KOPT-K1 (cell line): ENCODE measurements around the gene CABLES1.

Source experiments
- H3K27ac ChIP-seq: fragments of 200-600 bp; sonication (generic); 2 replicates; pipeline ENCODE4 v1.5.1; 2016; ENCODE audit warnings: antibody characterized with exemption, mild to moderate bottlenecking, low read depth, low read length; ENCODE audit not compliant: poor library complexity, severe bottlenecking
- H3K36me3 ChIP-seq: fragments of 200-600 bp; sonication (generic); 2 replicates; pipeline ENCODE4 v1.5.1; 2017; ENCODE audit warnings: antibody characterized with exemption, mild to moderate bottlenecking, low read length, moderate library complexity; ENCODE audit not compliant: insufficient read depth
- H3K9me3 ChIP-seq: fragments of 200-600 bp; sonication (generic); 2 replicates; pipeline ENCODE4 v1.5.1; 2017; ENCODE audit warnings: antibody characterized with exemption, low read length, mild to moderate bottlenecking; ENCODE audit not compliant: insufficient read depth, poor library complexity, severe bottlenecking

The CABLES1 gene

DNA sequence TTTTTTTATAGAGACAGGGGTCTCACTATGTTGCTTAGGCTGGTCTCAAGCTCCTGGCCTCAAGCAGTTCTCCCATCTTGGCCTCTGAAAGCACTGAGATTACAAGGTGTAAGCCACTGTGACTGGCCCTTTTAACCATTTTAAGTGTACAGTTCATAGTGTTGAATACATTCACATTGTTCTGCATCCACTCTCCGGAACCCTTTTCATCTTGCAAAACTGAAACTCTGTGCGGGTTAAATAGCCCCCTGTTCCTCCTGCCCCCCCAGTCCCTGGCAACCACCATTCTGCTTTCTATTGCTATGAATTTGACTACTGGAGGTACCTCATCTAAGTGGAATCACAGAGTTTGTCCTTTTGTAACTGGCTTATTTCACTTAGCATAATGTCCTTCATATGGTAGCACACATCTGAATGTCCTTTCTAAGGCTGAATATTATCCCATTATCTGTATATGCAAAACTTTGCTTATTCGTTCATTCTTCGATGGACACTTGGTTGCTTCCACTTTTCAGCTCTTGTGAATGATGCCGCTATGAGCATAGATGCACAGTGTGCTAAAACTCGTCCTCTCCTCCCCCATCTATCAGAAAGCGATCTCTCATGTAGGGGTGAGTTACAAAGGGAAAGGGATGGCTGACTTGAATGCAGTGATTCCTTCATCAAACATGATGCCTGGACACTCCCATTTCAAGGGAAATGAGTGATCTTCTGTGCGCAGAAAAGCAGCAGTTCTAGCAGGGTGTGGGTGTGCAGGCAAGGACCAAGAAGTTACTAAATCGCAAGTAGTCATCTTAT is 30.2 kb downstream of the CABLES1 start:
- no peaks in the 10 kb centered on the region for H3K36me3 ChIP-seq
- no peaks in the 10 kb centered on the region for H3K9me3 ChIP-seq
- no peak overlapping the region for H3K27ac ChIP-seq

DNA sequence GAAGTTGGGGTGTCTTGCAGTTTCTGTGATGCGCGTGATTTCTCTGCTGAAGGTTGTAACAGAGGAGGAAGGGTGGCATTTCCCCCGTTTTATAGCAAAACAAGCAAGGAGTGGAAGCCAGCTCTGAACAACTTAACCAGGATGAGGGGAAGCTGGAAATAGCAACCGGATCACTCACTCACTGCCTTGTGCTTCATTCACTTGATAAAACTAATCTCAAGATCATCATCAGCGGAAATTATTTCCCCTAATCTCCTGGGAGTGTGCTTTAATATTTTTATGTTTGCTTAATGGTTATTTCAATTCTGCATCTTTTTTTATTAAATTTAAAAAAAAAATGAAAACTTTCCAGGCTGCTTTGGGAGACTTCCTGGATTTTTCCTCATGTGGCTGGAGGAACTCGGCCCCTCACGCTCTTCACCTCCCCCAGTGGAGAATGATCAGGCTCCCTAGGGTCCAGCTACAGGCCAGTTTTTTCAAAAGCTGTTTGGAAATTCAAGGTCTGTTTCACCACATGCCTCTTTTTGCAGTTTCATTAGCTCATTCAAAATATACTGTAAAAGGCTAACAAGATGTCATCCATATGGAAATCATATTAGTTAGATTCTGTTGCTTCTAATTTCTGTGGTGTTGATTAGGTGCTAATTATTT is 31.7 kb downstream of the CABLES1 start:
- no peaks in the 10 kb centered on the region for H3K9me3 ChIP-seq
- no peak overlapping the region for H3K27ac ChIP-seq

DNA sequence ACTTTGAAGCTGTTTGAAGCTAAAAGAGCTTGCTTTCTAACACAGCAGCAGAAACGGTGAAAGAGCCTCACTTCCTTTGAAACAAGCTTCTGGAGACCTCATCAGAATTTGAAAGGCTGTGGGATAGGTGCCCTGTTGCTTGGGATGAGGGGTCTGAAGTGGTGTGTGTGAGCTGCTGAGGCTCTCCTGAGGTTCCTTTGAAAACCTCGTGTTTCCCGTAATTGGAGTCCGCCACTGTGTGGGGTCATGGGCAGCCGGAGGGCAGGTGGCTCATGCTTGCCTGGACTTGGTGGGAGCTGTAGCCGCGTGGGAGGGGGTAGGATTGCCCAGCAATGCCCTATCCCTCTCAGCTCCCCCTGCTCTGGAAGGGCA is 34.4 kb downstream of the CABLES1 start:
- Histone ChIP-seq H3K27ac (no peak overlapping the region), H3K9me3 (no peaks in the 10 kb centered on the region), H3K36me3 (no peaks in the 10 kb centered on the region)

More for the DNA sequence above, 31.7 kb downstream of the CABLES1 start:
- no peaks in the 10 kb centered on the region for H3K36me3 ChIP-seq

DNA sequence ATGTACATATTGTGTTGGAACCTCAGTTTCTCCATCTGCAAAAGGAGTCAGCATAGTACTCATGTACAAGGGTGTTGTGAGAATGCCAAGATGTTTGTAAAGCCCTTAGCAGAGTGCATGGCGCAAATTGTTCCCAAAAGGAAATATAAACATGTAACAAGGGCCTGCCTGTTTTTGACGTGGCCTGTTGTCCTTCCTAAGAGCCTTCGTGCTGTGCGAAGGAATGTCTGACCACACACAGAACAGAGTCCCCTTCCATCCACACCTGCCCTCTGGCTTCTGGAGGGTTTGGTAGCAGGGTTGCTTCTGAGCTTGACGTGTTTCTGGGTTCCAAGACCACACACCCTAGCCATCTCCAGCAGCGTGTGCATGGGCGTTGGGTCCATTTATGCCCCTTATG is 34.9 kb downstream of the CABLES1 start:
- H3K9me3 ChIP-seq = no peaks in the 10 kb centered on the region
- no peaks in the 10 kb centered on the region for H3K36me3 ChIP-seq
- no peak overlapping the region for H3K27ac ChIP-seq

DNA sequence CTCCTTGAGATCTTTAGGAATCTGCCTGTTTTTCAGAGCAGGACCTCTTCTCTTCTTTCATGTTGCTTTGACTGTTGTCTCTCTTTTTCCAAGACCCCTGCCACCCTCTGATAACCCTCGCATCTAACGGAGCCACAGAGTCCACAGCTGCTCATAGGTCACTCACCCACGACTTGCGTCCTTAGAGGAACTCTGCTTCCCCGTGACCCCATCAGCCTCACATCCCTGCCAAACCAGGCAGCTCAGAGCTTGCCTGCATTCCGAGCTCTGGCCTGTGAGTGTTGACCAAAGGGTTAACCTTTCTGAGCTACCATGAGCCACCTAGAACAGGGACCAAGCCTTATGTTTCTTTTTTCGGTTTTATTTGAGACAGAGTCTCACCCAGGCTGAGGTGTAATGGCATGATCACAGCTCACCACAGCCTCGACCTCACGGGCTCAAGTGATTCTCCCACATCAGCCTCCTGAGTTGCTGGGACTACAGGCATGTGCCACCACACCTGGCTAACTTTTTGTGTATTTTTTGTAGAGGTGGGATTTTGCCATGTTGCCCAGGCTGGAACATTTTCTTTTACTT is 36.4 kb downstream of the CABLES1 start:
- Histone ChIP-seq H3K36me3 (no peaks in the 10 kb centered on the region), H3K27ac (no peak overlapping the region)

DNA sequence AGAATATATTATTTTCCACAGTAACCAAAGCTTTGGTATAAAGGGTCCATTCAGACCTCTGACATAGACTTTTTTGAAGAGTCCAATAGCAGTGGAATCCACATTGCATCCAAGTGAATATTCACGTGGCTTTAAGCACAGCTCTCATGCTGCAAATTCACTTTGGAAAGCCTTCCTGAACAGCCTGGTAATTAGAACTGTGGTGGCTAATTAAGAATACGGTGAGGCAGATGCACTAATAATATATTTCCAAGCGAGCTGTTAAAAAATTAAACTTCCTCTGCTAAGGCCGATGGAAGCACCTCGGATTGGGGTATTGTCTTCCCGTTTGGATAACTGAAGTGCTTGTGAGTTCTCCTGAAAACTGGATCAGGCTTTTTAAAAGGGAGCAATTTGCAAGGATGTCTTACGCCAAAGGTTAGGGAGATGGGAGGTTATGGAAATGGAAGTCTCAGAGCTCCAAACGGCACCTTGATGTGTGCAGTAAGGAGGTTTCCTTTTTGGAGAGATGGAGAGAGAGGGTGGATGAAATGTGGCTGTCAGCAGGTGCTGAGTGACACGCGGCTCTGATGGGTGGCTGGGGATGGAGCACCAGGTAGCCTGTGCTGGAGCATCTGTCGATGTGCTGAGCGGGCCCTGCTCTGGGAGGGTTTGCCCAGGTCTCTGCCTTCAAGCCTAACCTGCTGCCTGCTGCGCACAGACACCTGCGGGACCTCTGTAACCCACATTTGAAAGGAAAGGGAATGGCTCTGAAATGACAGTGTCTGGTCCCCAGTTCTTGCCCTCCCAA is 37.5 kb downstream of the CABLES1 start:
- H3K27ac ChIP-seq = no peak overlapping the region
- H3K9me3 ChIP-seq = no peaks in the 10 kb centered on the region
- no peaks in the 10 kb centered on the region for H3K36me3 ChIP-seq

More for the DNA sequence above, 36.4 kb downstream of the CABLES1 start:
- H3K9me3 ChIP-seq = no peaks in the 10 kb centered on the region

DNA sequence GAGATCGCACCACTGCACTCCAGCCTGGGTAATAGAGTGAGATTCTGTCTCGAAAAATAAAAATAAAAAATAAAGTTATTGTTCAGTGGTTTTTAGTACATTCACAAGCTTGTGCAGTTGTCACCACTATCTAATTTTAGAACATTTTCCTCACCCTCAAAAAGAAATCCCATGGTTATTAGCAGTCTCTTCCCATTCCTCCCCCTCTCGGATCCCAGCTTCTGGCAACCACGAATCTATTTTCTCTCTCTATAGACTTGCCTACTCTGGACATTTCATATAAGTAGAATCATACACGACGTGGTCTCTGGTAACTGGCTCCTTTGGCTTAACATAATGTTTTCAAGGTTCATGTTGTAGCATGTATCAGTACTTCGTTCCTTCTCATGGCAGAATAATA is 38.6 kb downstream of the CABLES1 start:
- H3K9me3 ChIP-seq = no peaks in the 10 kb centered on the region
- H3K27ac ChIP-seq = no peak overlapping the region

DNA sequence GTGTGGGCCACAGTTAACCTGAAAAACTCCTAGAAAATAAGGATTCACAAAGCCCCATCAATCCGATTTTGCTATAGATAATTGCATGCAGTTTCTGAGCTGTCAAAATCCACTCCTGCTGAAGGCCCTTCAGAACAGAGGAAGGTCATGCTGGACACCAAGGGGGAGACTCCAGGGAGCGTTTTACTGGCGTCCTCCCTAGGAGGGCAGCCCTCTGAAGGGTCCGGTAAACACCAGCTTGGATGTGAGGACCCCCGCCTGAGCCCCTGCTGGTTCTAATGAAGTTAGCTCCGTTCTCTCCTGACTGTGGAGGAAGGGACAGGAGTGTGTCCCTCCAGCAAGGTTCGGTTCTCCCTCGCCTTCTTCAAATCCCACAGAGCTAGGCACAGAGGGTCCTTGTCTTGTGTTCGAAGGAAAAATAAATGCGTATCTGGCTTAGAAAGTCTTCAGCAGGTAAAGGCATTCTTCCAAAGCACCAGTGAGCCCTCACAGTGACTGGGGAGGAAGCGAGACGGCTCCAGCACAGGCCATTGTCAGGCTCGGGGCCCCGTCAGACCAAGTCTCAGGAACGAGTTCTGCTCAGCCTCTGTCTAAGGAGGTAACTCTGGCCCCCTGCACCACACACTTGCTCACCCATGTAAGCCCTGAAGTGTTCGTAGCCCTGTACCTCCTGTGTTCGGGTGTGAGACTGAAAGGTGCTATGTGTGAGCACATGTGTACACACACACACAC is 41.6 kb downstream of the CABLES1 start:
- no peak overlapping the region for H3K27ac ChIP-seq
- H3K9me3 ChIP-seq = no peaks in the 10 kb centered on the region
- H3K36me3 ChIP-seq = no peaks in the 10 kb centered on the region

More for the DNA sequence above, 38.6 kb downstream of the CABLES1 start:
- no peaks in the 10 kb centered on the region for H3K36me3 ChIP-seq

DNA sequence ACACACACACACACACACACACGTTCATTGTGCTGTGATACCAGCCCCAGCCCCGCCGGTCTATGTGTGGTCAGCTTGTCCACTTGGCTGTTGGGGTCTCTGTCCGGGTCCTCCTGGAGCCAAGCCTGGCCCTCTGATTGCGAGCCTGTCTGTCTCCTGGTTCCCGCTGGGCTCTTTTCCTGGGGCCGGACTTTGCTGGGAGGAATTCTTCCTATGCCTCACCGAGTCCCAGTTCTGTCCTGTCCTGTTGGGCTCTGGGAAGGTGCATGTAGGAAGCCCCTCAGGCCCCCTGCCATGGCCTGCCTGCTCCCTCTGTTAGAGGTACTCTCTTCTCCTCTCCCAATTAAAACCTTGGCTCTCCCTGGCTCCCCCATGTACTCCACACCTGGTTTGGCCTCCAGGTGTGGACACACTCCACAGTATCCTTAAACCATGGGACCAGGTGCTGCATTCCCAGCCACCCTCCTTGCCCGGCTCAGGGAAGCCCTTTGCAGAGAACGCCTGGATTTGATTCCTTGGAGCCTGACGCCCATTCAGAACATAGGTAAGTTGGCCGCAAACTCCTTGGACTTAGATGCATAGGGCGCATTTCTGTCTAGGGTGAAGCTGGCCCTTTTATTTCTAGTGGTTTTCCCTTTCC is 42.3 kb downstream of the CABLES1 start:
- Histone ChIP-seq H3K27ac (no peak overlapping the region), H3K36me3 (no peaks in the 10 kb centered on the region), H3K9me3 (no peaks in the 10 kb centered on the region)

DNA sequence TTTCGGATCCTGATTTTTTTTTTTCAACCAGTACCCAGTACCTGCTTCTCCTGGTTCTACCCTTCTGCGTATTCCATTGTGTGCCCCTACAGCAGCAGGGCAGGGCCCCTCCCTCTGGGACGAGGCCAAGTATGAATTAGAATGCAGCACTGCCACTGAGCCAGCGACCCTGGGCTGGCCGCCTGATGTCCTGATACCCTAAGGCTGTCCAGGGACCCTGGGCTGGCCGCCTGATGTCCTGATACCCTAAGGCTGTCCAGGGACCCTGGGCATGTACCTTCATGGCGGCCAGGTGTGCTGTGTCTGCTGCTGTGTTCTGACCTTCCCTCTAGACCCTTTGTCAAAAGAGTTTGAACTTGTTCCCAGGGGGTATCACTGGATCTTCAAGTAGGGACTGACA is 42.9 kb downstream of the CABLES1 start:
- Histone ChIP-seq H3K9me3 (no peaks in the 10 kb centered on the region), H3K27ac (no peak overlapping the region), H3K36me3 (no peaks in the 10 kb centered on the region)

DNA sequence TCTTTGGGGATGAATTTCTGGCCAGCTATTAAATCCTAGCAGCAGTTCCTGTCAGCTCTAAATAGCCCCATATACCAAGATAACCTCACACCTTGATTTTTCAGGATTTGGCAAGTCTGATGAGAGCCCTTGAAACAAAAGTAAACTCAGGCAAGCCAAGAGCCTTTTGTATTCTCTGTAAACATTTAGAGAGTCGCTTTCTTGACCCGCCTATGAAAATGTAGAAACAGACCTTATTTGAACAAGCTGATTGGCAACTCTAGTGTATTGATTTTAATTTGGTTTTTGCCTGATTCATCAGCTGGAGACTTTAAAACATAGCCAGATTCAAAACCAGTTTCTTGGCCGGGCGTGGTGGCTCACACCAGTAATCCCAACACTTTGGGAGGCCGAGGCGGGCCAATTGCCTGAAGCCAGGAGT is 43.4 kb downstream of the CABLES1 start:
- no peak overlapping the region for H3K27ac ChIP-seq
- no peaks in the 10 kb centered on the region for H3K9me3 ChIP-seq
- H3K36me3 ChIP-seq = no peaks in the 10 kb centered on the region

DNA sequence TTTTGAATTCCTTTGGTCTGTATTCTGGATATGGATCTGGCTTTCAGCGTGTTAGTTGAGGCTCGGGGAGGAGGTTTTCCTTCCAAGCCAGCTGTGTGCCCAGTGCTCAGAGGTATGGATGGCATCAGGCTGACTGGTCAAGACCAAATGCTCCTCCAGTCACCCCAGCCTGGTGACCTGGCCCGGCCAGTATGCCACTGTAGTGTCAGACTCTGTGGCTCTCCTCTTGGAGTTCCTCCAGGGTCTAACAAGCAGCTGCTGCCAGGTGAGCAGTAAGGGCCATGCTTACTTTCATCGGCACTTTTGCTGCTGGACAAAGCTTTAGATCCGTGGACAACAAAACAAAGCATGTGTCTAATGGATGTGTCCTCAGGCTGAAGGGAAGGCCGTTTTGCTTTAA is 44.1 kb downstream of the CABLES1 start:
- H3K36me3 ChIP-seq = no peaks in the 10 kb centered on the region

DNA sequence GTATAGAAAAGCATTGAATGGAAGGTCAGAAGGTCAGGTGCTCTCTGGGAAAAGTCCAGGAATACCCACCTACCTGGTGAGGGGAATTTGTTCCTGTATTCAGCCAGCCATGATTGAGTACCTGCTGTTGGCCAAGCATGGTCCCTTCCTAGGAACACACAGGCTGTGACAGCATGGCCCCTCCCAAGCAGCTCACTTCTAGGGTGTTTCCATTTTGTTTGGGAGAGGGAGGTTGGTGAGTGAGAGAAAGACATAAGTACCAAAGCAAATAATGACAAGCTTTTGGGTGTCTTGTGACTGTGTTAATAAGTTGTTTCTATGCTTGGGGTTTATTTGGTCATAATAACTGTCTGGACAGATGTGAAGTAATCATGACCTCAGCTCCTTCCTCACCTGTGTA is 46.3 kb downstream of the CABLES1 start:
- no peaks in the 10 kb centered on the region for H3K9me3 ChIP-seq
- no peak overlapping the region for H3K27ac ChIP-seq
- H3K36me3 ChIP-seq = no peaks in the 10 kb centered on the region

More for the DNA sequence above, 44.1 kb downstream of the CABLES1 start:
- Histone ChIP-seq H3K27ac (no peak overlapping the region), H3K9me3 (no peaks in the 10 kb centered on the region)

DNA sequence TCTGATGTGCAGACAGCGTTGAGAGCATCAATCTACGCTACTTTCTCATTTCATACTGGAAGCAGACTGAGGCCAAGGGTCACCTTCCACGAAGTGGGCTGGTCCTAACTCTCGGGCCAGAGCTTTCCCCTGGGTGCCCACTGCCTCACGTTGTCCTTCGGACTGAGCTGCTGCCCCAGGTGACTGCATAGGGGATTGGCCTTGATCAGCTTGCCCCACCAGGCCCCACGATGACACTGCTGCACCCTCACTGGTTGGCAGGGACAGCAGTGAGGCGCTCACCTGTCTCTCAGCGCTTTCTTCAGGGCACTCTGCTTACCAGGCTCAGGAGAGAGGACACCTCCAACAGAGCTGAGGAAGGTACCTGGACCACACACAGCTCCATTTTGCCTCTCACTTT is 47.3 kb downstream of the CABLES1 start:
- no peaks in the 10 kb centered on the region for H3K9me3 ChIP-seq
- no peak overlapping the region for H3K27ac ChIP-seq
- no peaks in the 10 kb centered on the region for H3K36me3 ChIP-seq
